Measurements from ENCODE around the gene GPBAR1.

GPBAR1 gene

DNA sequence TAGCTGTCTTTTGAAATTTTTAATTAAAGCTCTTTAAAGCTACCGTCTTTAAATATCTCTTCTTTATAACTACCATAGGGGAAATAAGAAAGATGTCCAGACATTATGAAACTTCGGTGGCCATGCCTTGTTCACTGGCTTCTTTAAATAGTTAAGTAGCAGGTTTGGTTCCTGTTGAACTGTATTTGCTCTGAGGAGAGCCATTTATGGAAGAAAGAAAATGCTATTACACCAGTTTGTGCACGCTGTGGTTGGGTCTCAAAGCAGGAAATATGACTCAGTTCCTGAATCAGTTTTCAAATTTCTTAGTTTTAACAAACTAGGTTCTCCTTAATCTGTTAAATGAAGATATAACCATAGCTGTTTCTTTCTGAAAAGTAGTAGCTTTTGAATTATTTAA is 31.6 kb upstream of the GPBAR1 start:
- peak overlapping the region; percentile 77 for H3K27ac Mint-ChIP-seq
- no peaks in the 10 kb centered on the region for H3K9me3 Mint-ChIP-seq
- H3K4me3 Mint-ChIP-seq: peak overlapping the region; percentile 61 to 69
- H3K4me1 Mint-ChIP-seq: peaks cover 42 to 69% of the 10 kb centered on the region in 2 donors
- H3K36me3 Mint-ChIP-seq: peaks cover 74 to 79% of the 10 kb centered on the region in 2 donors
- no peaks in the 10 kb centered on the region for H3K27me3 Mint-ChIP-seq
- ATAC-seq (replicated peaks): peak; percentile 93 to 96
- DNase-seq: peak; percentile 56

DNA sequence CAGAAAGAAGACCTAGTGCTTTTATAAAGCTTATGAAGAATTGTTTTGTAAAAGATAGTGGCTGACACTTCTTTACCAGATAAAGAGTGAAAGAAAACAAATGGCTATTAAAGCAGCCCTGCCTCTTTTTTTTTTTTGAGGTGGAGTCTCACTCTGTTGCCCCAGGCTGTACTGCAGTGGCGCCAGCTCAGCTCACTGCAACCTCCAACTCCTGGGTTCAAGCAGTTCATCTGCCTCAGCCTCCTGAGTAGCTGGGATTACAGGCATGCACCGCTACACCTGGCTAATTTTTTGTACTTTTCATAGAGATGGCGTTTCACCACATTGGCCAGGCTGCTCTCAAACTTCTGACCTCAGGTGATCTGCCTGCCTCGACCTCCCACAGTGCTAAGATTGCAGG is 31.0 kb upstream of the GPBAR1 start:
- ATAC-seq (replicated peaks): peak in 1 of 2 donors; percentile 26
- H3K9me3 Mint-ChIP-seq: no peaks in the 10 kb centered on the region
- peaks cover 68 to 78% of the 10 kb centered on the region in 2 donors for H3K36me3 Mint-ChIP-seq
- peak overlapping the region in 1 of 2 donors; percentile 37 for H3K4me3 Mint-ChIP-seq
- H3K27me3 Mint-ChIP-seq: no peaks in the 10 kb centered on the region
- peaks cover 36 to 63% of the 10 kb centered on the region in 2 donors for H3K4me1 Mint-ChIP-seq
- peak overlapping the region; percentile 47 for H3K27ac Mint-ChIP-seq
- no peak for DNase-seq

DNA sequence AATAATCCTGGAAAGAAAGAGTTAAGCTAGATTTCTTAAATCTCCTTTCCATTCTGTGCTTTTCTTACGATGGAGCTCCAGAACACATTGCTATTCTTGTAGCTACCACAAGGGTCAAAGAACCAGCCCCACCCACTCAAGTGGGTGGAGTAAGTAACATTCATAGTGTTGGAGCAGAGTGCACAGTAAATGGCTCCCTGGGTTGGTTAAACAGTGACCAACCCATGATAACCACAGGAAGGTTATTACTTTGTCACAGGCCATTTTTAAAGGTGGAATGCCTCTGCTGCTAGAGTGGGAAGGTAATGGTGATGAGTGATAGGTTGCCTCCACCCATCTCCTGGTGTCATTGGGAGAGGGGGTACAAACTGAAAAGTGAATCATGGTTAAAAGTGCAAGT is 29.9 kb upstream of the GPBAR1 start:
- peaks cover 62 to 77% of the 10 kb centered on the region in 2 donors for H3K36me3 Mint-ChIP-seq
- peak overlapping the region; percentile 91 for H3K27ac Mint-ChIP-seq
- H3K4me3 Mint-ChIP-seq: peak overlapping the region; percentile 60 to 61
- ATAC-seq (replicated peaks): peak; percentile 61 to 66
- no peaks in the 10 kb centered on the region for H3K27me3 Mint-ChIP-seq
- H3K4me1 Mint-ChIP-seq: peaks cover 26 to 53% of the 10 kb centered on the region in 2 donors
- DNase-seq: no peak
- H3K9me3 Mint-ChIP-seq: no peaks in the 10 kb centered on the region

DNA sequence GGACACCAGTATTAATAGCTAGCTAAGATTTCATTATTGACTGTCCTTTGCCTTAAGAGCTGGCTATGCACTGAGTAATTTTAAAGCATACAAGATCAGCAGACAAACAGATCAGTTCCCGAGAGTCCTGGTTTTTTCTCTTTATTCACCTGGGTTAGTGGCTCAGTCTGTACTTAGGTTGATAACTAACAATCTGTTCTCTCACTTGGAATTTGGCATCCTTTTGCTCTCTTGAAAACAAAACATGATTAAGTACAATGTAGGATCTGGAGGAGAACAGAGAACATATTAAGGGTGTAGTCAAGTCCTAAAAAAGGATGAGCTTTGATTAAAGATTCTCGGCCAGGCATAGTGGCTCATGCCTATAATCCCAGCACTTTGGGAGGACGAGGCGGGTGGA is 27.3 kb upstream of the GPBAR1 start:
- ATAC-seq (replicated peaks) (no peak), DNase-seq (no peak)
- Mint-ChIP-seq H3K27me3 (no peaks in the 10 kb centered on the region), H3K4me1 (peaks cover 13 to 26% of the 10 kb centered on the region in 2 donors), H3K4me3 (no peak overlapping the region), H3K36me3 (peaks cover 39 to 55% of the 10 kb centered on the region in 2 donors), H3K9me3 (no peaks in the 10 kb centered on the region), H3K27ac (no peak overlapping the region)

DNA sequence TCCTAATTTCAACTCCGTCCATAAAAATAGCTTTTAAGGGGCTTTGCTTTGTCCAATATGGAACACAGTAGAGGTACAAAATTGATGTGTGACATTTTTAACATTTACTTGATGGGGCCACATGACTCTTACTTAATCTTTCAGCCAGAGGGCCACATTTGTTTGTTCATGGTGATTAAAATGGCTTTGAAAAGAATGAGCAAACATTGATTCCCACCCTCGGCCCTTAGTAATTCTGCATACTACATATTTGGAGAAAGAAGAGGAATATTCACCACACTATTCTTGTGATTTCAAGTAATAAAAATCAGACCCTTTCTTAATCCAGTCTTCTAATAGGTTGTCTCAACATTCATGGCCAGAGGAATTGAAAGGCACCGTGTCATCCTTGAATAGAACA is 26.3 kb upstream of the GPBAR1 start:
- DNase-seq (no peak), ATAC-seq (replicated peaks) (no peak)
- Mint-ChIP-seq H3K27me3 (no peaks in the 10 kb centered on the region), H3K27ac (no peak overlapping the region), H3K9me3 (no peaks in the 10 kb centered on the region), H3K36me3 (peaks cover 36 to 55% of the 10 kb centered on the region in 2 donors), H3K4me3 (no peak overlapping the region), H3K4me1 (peaks cover 10 to 19% of the 10 kb centered on the region in 2 donors)

DNA sequence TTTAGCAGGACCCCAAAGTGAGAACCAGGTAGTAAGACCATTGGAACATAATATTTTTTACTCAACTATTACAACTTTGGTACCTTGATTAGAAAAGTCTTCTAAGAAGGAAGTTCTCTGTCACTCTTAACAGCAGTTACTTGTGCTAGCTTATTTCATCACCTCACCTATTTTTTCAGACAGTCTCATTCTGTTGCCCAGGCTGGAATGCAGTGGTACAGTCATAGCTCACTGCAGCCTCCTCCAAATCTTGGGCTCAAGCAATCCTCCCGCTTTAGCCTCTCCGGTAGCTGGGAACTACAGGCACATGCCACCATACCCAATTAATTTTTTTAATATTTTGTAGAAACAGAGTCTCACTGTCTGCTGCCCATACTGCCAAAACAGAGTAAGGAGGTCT is 25.8 kb upstream of the GPBAR1 start:
- H3K36me3 Mint-ChIP-seq: peaks cover 35 to 55% of the 10 kb centered on the region in 2 donors
- ATAC-seq (replicated peaks) (no peak), DNase-seq (no peak)
- no peak overlapping the region for H3K4me3 Mint-ChIP-seq
- peaks cover 10 to 19% of the 10 kb centered on the region in 2 donors for H3K4me1 Mint-ChIP-seq
- no peaks in the 10 kb centered on the region for H3K27me3 Mint-ChIP-seq
- H3K9me3 Mint-ChIP-seq: no peaks in the 10 kb centered on the region
- peak overlapping the region; percentile 49 for H3K27ac Mint-ChIP-seq

DNA sequence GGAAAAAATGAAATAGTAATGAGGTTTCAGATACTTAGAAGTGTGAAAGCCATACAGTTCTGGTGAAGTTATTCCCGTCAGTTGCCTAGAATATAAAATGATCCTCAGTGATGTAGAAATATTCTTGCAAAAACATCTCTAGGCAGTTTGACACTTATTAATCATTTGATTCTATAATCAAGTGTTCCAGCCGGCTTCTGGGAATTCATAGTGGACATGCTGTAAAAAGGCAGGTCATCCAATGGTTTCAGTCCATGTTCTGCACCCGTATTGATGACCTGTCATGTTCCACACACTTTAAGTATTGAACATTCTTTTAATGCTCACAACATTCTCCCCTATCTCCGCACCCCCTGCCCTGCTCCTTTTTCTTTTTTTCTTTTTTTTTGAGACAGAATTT is 24.0 kb upstream of the GPBAR1 start:
- no peak overlapping the region for H3K4me3 Mint-ChIP-seq
- no peaks in the 10 kb centered on the region for H3K9me3 Mint-ChIP-seq
- peaks cover 23 to 49% of the 10 kb centered on the region in 2 donors for H3K36me3 Mint-ChIP-seq
- H3K27me3 Mint-ChIP-seq: no peaks in the 10 kb centered on the region
- peaks cover 3 to 4% of the 10 kb centered on the region in 2 donors for H3K4me1 Mint-ChIP-seq
- H3K27ac Mint-ChIP-seq: peak overlapping the region; percentile 47
- no peak for ATAC-seq (replicated peaks)
- no peak for DNase-seq

DNA sequence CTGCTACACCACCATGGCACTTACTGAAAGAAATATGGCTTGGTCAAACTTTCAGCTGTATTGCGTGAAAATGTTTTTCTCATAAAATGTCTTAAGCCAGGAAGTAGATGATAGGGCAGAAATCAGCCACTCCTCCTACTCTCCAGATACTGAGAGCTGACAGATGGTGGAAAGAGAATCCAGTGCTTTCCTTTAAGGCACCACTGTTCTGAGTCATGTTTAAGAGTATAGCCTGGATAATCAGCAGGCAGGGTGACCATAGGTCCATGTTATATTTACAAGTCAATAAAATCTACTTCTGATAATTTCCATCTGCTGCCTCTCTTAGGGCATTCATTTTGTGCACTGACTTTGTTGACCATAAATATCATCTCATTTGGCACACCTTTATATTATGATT is 21.9 kb upstream of the GPBAR1 start:
- Mint-ChIP-seq H3K4me3 (no peak overlapping the region), H3K9me3 (no peaks in the 10 kb centered on the region), H3K27ac (no peak overlapping the region), H3K4me1 (peaks cover 0 to 3% of the 10 kb centered on the region in 2 donors), H3K27me3 (no peaks in the 10 kb centered on the region), H3K36me3 (peaks cover 19 to 46% of the 10 kb centered on the region in 2 donors)
- DNase-seq: no peak
- ATAC-seq (replicated peaks): no peak

DNA sequence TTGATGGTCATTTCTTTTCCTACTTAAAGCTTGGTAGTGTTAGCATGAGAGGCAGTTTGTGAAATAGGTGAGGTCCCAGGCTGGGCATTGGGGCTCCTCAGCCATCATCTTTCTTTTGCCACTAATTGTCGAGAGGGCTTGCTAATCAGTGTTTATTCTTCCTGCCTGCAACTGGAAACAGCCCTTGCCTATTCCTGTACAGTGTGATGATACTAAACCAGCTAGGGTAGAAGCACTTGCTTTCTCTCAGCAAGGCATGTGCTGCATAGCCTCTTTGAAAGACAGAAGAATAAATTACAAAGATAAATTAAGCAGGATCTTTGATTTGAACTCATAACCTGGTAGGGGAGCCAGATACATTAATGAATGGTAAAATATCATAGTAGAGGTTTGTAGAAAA is 16.6 kb upstream of the GPBAR1 start:
- Mint-ChIP-seq H3K36me3 (peaks cover 49 to 61% of the 10 kb centered on the region in 2 donors), H3K4me1 (peaks cover 2 to 7% of the 10 kb centered on the region in 2 donors), H3K4me3 (no peak overlapping the region), H3K27ac (peak overlapping the region; percentile 83), H3K27me3 (no peaks in the 10 kb centered on the region), H3K9me3 (no peaks in the 10 kb centered on the region)
- no peak for ATAC-seq (replicated peaks)
- no peak for DNase-seq

DNA sequence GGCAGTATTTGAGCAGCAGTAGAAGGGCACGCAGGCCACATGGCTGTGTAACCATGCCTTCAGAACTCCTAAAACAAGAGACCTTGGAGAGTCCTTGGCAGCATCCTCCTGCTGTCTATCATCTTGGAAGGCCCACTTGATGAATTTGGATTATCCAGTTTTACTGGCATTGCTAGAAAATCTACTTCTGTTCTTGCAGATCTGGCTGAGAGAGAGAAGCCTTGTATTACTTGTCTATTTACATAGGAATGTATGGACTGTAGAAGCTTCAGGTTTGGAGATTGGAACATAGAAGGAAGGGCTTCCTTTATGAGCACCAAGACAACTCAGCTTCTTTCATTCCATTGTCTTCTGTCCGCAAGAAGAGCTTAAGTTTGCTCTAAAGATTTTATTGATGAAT is 16.1 kb upstream of the GPBAR1 start:
- no peaks in the 10 kb centered on the region for H3K27me3 Mint-ChIP-seq
- no peaks in the 10 kb centered on the region for H3K9me3 Mint-ChIP-seq
- no peak for ATAC-seq (replicated peaks)
- DNase-seq: no peak
- peaks cover 52 to 63% of the 10 kb centered on the region in 2 donors for H3K36me3 Mint-ChIP-seq
- peak overlapping the region; percentile 83 for H3K27ac Mint-ChIP-seq
- H3K4me1 Mint-ChIP-seq: peaks cover 2 to 8% of the 10 kb centered on the region in 2 donors
- no peak overlapping the region for H3K4me3 Mint-ChIP-seq

DNA sequence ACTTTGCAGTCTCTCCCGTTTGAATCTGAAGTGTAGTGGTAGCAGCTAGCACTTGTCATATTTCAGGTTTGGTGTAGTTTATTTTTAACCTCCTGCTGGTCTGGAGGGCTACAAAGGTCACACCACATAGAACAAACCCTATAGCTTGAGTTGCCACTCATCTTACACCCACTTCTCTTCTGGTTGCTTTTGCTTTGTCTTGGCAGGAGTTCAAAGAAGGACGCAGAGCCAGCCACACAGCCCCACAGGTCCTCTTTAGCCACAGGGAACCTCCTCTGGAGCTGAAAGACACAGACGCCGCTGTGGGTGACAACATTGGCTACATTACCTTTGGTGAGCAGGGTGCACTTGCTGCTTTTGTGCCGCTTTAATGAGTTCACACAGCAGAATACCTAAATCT is 15.6 kb upstream of the GPBAR1 start:
- ATAC-seq (replicated peaks): peak; percentile 38 to 65
- Mint-ChIP-seq H3K4me1 (peaks cover 2 to 14% of the 10 kb centered on the region in 2 donors), H3K27ac (peak overlapping the region; percentile 83), H3K27me3 (no peaks in the 10 kb centered on the region), H3K9me3 (no peaks in the 10 kb centered on the region), H3K4me3 (no peak overlapping the region), H3K36me3 (peaks cover 56 to 68% of the 10 kb centered on the region in 2 donors)
- DNase-seq: no peak

DNA sequence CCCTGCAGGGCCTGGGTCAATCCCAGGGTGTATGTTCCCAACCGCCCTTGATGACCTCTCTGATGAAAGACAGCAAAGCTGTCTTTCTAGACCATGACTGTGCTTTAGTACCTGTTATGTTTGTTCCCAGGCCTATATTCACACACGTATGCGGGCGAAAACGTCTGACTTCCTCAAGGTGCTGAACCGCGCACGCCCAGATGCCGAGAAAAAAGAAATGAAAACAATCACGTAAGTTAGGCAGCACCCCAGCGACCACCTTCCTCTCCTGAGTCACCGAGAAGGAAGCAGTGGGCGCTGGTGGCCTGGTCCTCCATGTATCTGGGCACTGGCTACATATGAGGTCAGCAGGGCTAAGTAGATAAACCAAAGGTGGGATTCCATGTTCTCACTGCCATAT is 11.1 kb upstream of the GPBAR1 start:
- Mint-ChIP-seq H3K9me3 (no peaks in the 10 kb centered on the region), H3K4me1 (peaks cover 9 to 26% of the 10 kb centered on the region in 2 donors), H3K27me3 (no peaks in the 10 kb centered on the region), H3K27ac (peak overlapping the region; percentile 62), H3K4me3 (no peak overlapping the region), H3K36me3 (peaks cover 67 to 72% of the 10 kb centered on the region in 2 donors)
- DNase-seq (no peak), ATAC-seq (replicated peaks) (no peak)

DNA sequence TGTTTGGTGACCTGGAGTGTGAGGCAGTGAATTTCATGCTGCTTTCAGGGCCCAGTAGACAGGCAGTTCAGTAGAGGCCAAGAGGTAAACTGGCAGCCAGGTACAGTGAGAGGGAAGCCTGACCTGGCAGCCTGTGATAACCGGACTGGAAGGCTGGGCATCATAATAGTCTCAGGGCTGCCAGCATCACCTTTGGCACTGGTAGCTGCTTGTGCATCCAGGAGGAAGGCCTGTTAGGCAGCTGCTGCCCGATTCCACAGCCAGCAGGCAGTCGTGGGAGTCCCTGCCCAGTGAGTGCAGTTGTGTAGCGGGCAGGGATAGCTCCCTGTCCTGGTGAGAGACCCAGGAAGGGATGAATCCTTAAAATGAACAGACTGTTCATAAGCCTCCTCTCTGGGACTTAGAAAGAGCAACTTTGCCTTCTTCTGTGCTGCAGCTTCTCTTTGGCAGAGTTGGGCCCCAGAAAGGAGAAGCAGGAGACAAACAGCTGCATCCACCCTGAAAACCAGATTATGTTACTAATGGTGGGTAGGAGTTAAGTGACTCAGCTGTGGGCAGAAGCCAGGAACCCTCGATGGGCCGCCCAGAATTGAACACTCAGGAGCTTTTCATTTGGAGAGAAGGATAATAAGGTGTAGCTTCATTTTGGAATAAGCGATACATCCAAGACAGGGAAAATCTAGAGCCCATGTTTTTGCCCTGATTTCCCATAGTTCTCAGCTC is 8.1 kb upstream of the GPBAR1 start:
- H3K9me3 Mint-ChIP-seq: no peaks in the 10 kb centered on the region
- peak overlapping the region; percentile 88 for H3K27ac Mint-ChIP-seq
- peaks cover 53 to 70% of the 10 kb centered on the region in 2 donors for H3K36me3 Mint-ChIP-seq
- H3K4me1 Mint-ChIP-seq: peaks cover 25 to 51% of the 10 kb centered on the region in 2 donors
- no peak overlapping the region for H3K4me3 Mint-ChIP-seq
- DNase-seq (no peak), ATAC-seq (replicated peaks) (no peak)
- no peaks in the 10 kb centered on the region for H3K27me3 Mint-ChIP-seq

DNA sequence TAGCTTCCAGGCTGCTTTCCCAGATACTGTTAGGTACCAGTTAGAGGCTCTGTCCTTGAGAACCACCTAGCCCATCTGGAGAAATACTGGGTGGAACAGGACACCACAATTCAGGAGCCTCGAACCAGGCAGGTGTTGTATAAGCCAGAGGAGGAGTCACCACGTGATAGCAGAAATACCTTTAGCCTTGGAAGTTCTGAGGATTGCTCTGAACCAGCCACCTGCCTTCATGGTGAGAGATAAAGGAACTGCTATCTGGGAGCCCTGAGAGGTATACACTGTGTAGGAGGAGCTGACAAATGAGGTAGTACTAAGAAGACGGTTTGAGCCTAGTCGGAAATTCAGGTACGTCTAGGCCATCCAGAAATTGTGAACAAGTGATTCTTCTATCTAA is 7.6 kb upstream of the GPBAR1 start:
- peak overlapping the region; percentile 88 for H3K27ac Mint-ChIP-seq
- no peaks in the 10 kb centered on the region for H3K9me3 Mint-ChIP-seq
- H3K4me1 Mint-ChIP-seq: peaks cover 25 to 56% of the 10 kb centered on the region in 2 donors
- DNase-seq (no peak), ATAC-seq (replicated peaks) (no peak)
- no peak overlapping the region for H3K4me3 Mint-ChIP-seq
- peaks cover 50 to 68% of the 10 kb centered on the region in 2 donors for H3K36me3 Mint-ChIP-seq
- H3K27me3 Mint-ChIP-seq: no peaks in the 10 kb centered on the region

DNA sequence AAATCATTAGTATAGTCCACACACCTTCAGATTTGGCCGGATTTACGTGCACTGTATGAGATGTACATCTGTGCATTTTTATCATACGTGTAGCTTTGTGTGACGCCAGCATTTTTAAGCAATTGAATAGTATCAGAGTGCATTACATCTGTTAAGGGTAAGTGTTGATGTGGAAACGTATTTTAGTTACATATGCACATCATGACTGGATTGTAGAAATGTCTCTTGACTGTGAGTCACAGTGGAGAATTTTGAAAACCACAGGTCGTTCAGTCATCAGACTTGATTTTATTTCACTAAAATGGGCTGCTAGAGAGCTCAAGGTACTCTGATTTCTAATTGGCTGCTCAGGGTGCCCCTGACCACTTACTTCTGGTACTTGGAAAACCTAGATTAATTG is 5.4 kb upstream of the GPBAR1 start:
- H3K36me3 Mint-ChIP-seq: peaks cover 40 to 57% of the 10 kb centered on the region in 2 donors
- no peaks in the 10 kb centered on the region for H3K27me3 Mint-ChIP-seq
- H3K9me3 Mint-ChIP-seq: no peaks in the 10 kb centered on the region
- DNase-seq (no peak), ATAC-seq (replicated peaks) (no peak)
- no peak overlapping the region for H3K27ac Mint-ChIP-seq
- H3K4me1 Mint-ChIP-seq: peaks cover 41 to 70% of the 10 kb centered on the region in 2 donors
- no peak overlapping the region for H3K4me3 Mint-ChIP-seq
